H9 (cell line): Measurements from ENCODE around the gene BLOC1S3. TPM values are rescaled to one million over a fixed set of nuclear protein-coding genes. Genes with fewer than 3 reads are reported as not detected.

Experiments used
- DNase-seq: peaks from one replicate; pipeline ENCODE4 v3.0.0-alpha.2; 2017
- H2AFZ ChIP-seq: one replicate; pipeline ENCODE4 v1.6.1; 2013; ENCODE audit warnings: mild to moderate bottlenecking, low read length, control low read depth, moderate library complexity
- H2AK5ac ChIP-seq: 2 replicates; pipeline ENCODE4 v1.6.1; 2013; ENCODE audit warnings: low read length, control low read depth, mixed read lengths; ENCODE audit not compliant: insufficient read length
- H2BK120ac ChIP-seq: one replicate; pipeline ENCODE4 v1.6.1; 2013; ENCODE audit warnings: low read depth, mild to moderate bottlenecking, low read length, control low read depth, inconsistent platforms; ENCODE audit not compliant: poor library complexity, severe bottlenecking
- H2BK12ac ChIP-seq: 2 replicates; pipeline ENCODE4 v1.6.1; 2013; ENCODE audit warnings: low read length, control low read depth, mixed read lengths, low read depth; ENCODE audit not compliant: insufficient read length
- H2BK15ac ChIP-seq: 2 replicates; pipeline ENCODE4 v1.6.1; 2013; ENCODE audit warnings: low read depth, low read length, control low read depth
- H2BK20ac ChIP-seq: one replicate; pipeline ENCODE4 v1.6.1; 2013; ENCODE audit warnings: low read depth, mild to moderate bottlenecking, low read length, control low read depth, inconsistent platforms; ENCODE audit not compliant: poor library complexity, severe bottlenecking
- H2BK5ac ChIP-seq: 2 replicates; pipeline ENCODE4 v1.6.1; 2013; ENCODE audit warnings: low read length, control low read depth, mixed read lengths; ENCODE audit not compliant: insufficient read length
- H3K14ac ChIP-seq: 2 replicates; pipeline ENCODE4 v1.6.1; 2013; ENCODE audit warnings: low read length, control low read depth; ENCODE audit not compliant: insufficient read depth
- H3K18ac ChIP-seq: 2 replicates; pipeline ENCODE4 v1.6.1; 2013; ENCODE audit warnings: low read depth, mild to moderate bottlenecking, mixed read lengths, low read length, control low read depth; ENCODE audit not compliant: insufficient read length
- H3K23ac ChIP-seq: 2 replicates; pipeline ENCODE4 v1.6.1; 2013; ENCODE audit warnings: low read length, control low read depth, mixed read lengths, low read depth; ENCODE audit not compliant: insufficient read length
- H3K23me2 ChIP-seq: 2 replicates; pipeline ENCODE4 v1.6.1; 2013; ENCODE audit warnings: low read depth, mild to moderate bottlenecking, mixed read lengths, low read length, control low read depth; ENCODE audit not compliant: insufficient read length, poor library complexity, severe bottlenecking
- H3K27ac ChIP-seq: 2 replicates; pipeline ENCODE4 v1.5.1; 2013; ENCODE audit warnings: low read length, control low read depth, mixed read lengths, low read depth; ENCODE audit not compliant: insufficient read length
- H3K27me3 ChIP-seq: 2 replicates; pipeline ENCODE4 v1.6.1; 2013; ENCODE audit warnings: low read length, control low read depth, inconsistent platforms; ENCODE audit not compliant: insufficient read depth
- H3K4ac ChIP-seq: 2 replicates; pipeline ENCODE4 v1.6.1; 2013; ENCODE audit warnings: low read depth, mild to moderate bottlenecking, control low read depth, inconsistent platforms, low read length, moderate library complexity
- H3K4me1 ChIP-seq: 2 replicates; pipeline ENCODE4 v1.6.1; 2013; ENCODE audit warnings: low read length, control low read depth, inconsistent platforms; ENCODE audit not compliant: insufficient read depth
- H3K4me2 ChIP-seq: 2 replicates; pipeline ENCODE4 v1.6.1; 2013; ENCODE audit warnings: low read length, control low read depth, mixed read lengths; ENCODE audit not compliant: insufficient read length, insufficient read depth
- H3K56ac ChIP-seq: 2 replicates; pipeline ENCODE4 v1.6.1; 2013; ENCODE audit warnings: low read depth, mild to moderate bottlenecking, mixed read lengths, low read length, control low read depth; ENCODE audit not compliant: insufficient read length
- H3K79me1 ChIP-seq: 2 replicates; pipeline ENCODE4 v1.6.1; 2013; ENCODE audit warnings: low read depth, mild to moderate bottlenecking, moderate library complexity, low read length, control low read depth, inconsistent platforms; ENCODE audit not compliant: insufficient read depth, poor library complexity, severe bottlenecking
- H3K79me2 ChIP-seq: 2 replicates; pipeline ENCODE4 v1.6.1; 2013; ENCODE audit warnings: low read length, control low read depth, inconsistent platforms; ENCODE audit not compliant: insufficient read depth
- H3K9ac ChIP-seq: 2 replicates; pipeline ENCODE4 v1.6.1; 2013; ENCODE audit warnings: low read length, control low read depth, mixed read lengths; ENCODE audit not compliant: insufficient read length; ENCODE audit errors: extremely low read depth
- H3K9me3 ChIP-seq: one replicate; pipeline ENCODE4 v1.6.1; 2013; ENCODE audit warnings: low read depth, low read length, inconsistent platforms; ENCODE audit not compliant: control insufficient read depth
- H3T11ph ChIP-seq: one replicate; pipeline ENCODE4 v1.6.1; 2013; ENCODE audit warnings: mild to moderate bottlenecking, low read length, control low read depth, inconsistent platforms
- H4K20me1 ChIP-seq: one replicate; pipeline ENCODE4 v1.6.1; 2013; ENCODE audit not compliant: control insufficient read depth, insufficient read length, insufficient read depth
- H4K5ac ChIP-seq: 2 replicates; pipeline ENCODE4 v1.6.1; 2013; ENCODE audit warnings: low read depth, mild to moderate bottlenecking, mixed read lengths, low read length, control low read depth; ENCODE audit not compliant: insufficient read length
- H4K8ac ChIP-seq: replicated peaks from 2 replicates; pipeline ENCODE4 v1.6.1; 2013; ENCODE audit warnings: low read length, control low read depth, mixed read lengths, low read depth; ENCODE audit not compliant: insufficient read length
- H4K91ac ChIP-seq: 2 replicates; pipeline ENCODE4 v1.6.1; 2013; ENCODE audit warnings: low read depth, mild to moderate bottlenecking, moderate library complexity, mixed read lengths, low read length, control low read depth; ENCODE audit not compliant: insufficient read length
- H3K27ac Mint-ChIP-seq, 3 experiments: 2 replicates in 2 of 3; 3 replicates in 1 of 3; pipeline ENCODE4 v1.8.0; 2020 to 2021; ENCODE audit warnings: mixed read lengths in 3 of 3, mild to moderate bottlenecking in 1 of 3, moderate library complexity in 1 of 3
- H3K27me3 Mint-ChIP-seq: 2 replicates; pipeline ENCODE4 v1.8.0; 2021; ENCODE audit warnings: low read depth, mild to moderate bottlenecking, moderate library complexity, mixed read lengths
- H3K36me3 Mint-ChIP-seq, 3 experiments: 2 replicates in 2 of 3; 3 replicates in 1 of 3; pipeline ENCODE4 v1.8.0; 2020 to 2021; ENCODE audit warnings: low read depth in 3 of 3, mixed read lengths in 3 of 3; ENCODE audit not compliant: insufficient read depth in 1 of 3
- H3K4me1 Mint-ChIP-seq, 2 experiments: 2 replicates each; pipeline ENCODE4 v1.8.0; 2020; ENCODE audit warnings: mixed read lengths in 2 of 2
- H3K4me3 Mint-ChIP-seq, 2 experiments: 2 replicates in 1 of 2; 3 replicates in 1 of 2; pipeline ENCODE4 v1.8.0; 2020 to 2021; ENCODE audit warnings: mild to moderate bottlenecking in 2 of 2, mixed read lengths in 2 of 2, moderate library complexity in 1 of 2
- H3K9me3 Mint-ChIP-seq, 2 experiments: 2 replicates in 1 of 2; 3 replicates in 1 of 2; pipeline ENCODE4 v1.8.0; 2020; ENCODE audit warnings: mild to moderate bottlenecking in 2 of 2, mixed read lengths in 2 of 2, moderate library complexity in 1 of 2
- CTCF ChIP-seq: fragments of 200-600 bp; sonication (generic); conservative IDR thresholded peaks from 3 replicates; pipeline ENCODE4 v1.8.0; 2021; ENCODE audit warnings: antibody characterized with exemption, mild to moderate bottlenecking
- WGBS: extraction: QIAGEN DNeasy Blood & Tissue Kit; methylation state at CpG from one replicate; pipeline ENCODE4 v1.1.7; 2013; ENCODE audit warnings: missing lambda C conversion rate, low lambda C conversion rate, mixed read lengths; ENCODE audit not compliant: insufficient read length; ENCODE audit errors: extremely low coverage; 5-methylcytosine and 5-hydroxymethylcytosine counted together
- total RNA-seq: library from RNA; stranded (reverse); gene quantifications from 2 replicates; pipeline ENCODE4 v1.2.1, GENCODE V29; 2021

BLOC1S3 gene
- total RNA-seq, 1 experiment from 2014 or later: 9.2 TPM

GRCh38 chr19:45149129-45149528 lies 29.5 kb upstream of the BLOC1S3 start:
- no peak overlapping the region for H2BK20ac ChIP-seq
- no peak overlapping the region for H3K9ac ChIP-seq
- H4K5ac ChIP-seq: no peak overlapping the region
- H3K4ac ChIP-seq: no peak overlapping the region
- H2BK15ac ChIP-seq: no peak overlapping the region
- no peak for TF ChIP-seq CTCF
- no peaks in the 10 kb centered on the region for H3K4me1 ChIP-seq
- H3K79me1 ChIP-seq: no peaks in the 10 kb centered on the region
- peaks cover 7% of the 10 kb centered on the region; the same call in 1 of the 2 replicates for H3K27me3 ChIP-seq
- H3K27ac ChIP-seq: no peak overlapping the region
- H3K4me2 ChIP-seq: no peak overlapping the region
- no peak overlapping the region for H2BK5ac ChIP-seq
- no peak overlapping the region for H3T11ph ChIP-seq
- no peaks in the 10 kb centered on the region for H3K9me3 ChIP-seq
- no peak overlapping the region for H4K8ac ChIP-seq
- no peak overlapping the region for H2AFZ ChIP-seq
- Mint-ChIP-seq H3K9me3 (no peaks in the 10 kb centered on the region; a peak in 1 of 5 replicates), H3K4me3 (no peak overlapping the region), H3K4me1 (peaks cover 4 to 10% of the 10 kb centered on the region in 2 experiments), H3K27ac (no peak overlapping the region), H3K36me3 (peaks cover 0 to 6% (median 0%) of the 10 kb centered on the region in 3 experiments; a peak in 3 of 7 replicates), H3K27me3 (peaks cover 28% of the 10 kb centered on the region)
- H2BK12ac ChIP-seq: no peak overlapping the region
- no peaks in the 10 kb centered on the region for H3K23me2 ChIP-seq
- no peaks in the 10 kb centered on the region for H4K20me1 ChIP-seq
- WGBS: no CpG with 5 or more reads among the region's 9 CpGs
- no peak overlapping the region for H4K91ac ChIP-seq
- DNase-seq: no peak
- no peak overlapping the region for H3K56ac ChIP-seq
- no peak overlapping the region for H3K14ac ChIP-seq
- H2AK5ac ChIP-seq: no peak overlapping the region
- H3K18ac ChIP-seq: no peak overlapping the region
- no peak overlapping the region for H3K23ac ChIP-seq
- H2BK120ac ChIP-seq: no peak overlapping the region
- H3K79me2 ChIP-seq: no peaks in the 10 kb centered on the region
